Body of pancreas (tissue), 4 donors: ENCODE data around the gene CEP128. TPM values are rescaled to one million over a fixed set of nuclear protein-coding genes. Genes with fewer than 3 reads are reported as not detected.

Source experiments
- ATAC-seq: fragments of 150-250 bp; one replicate; pipeline ENCODE4 v1.9.1; 2016
- DNase-seq, 4 donors: peaks; one replicate each; pipeline ENCODE4 v3.0.0-alpha.2; 2019
- H3K27ac ChIP-seq, 4 donors: fragments of 200-600 bp; sonication (generic); 1 replicate in 3 of 4; 2 replicates in 1 of 4; pipeline versions ENCODE4 v1.5.1 to v1.6.1; 2016 to 2019; ENCODE audit warnings: mild to moderate bottlenecking in 1 of 4, mixed read lengths in 1 of 4, moderate library complexity in 1 of 4
- H3K27me3 ChIP-seq, 2 donors: fragments of 200-600 bp; sonication (generic); one replicate each; pipeline ENCODE4 v1.6.0; 2016; ENCODE audit warnings: mild to moderate bottlenecking in 1 of 2
- H3K36me3 ChIP-seq, 2 donors: fragments of 200-600 bp; sonication (generic); replicated peaks in 1 of 2; 2 replicates each; pipeline ENCODE4 v1.5.1; 2016; ENCODE audit warnings: low read depth in 2 of 2; ENCODE audit not compliant: insufficient read depth in 1 of 2
- H3K4me1 ChIP-seq: fragments of 200-600 bp; sonication (generic); one replicate; pipeline ENCODE4 v1.6.0; 2016
- H3K4me3 ChIP-seq, 2 donors: fragments of 200-600 bp; sonication (generic); 1 replicate in 1 of 2; 2 replicates in 1 of 2; pipeline ENCODE4 v1.5.1; 2016 to 2019
- H3K9me3 ChIP-seq, 3 donors: fragments of 200-600 bp; sonication (generic); 1 replicate in 2 of 3; 2 replicates in 1 of 3; pipeline ENCODE4 v1.5.1; 2016
- POLR2A ChIP-seq, 3 donors: fragments of 450-650 bp; IDR thresholded peaks; one replicate each; pipeline ENCODE4 v1.6.1; 2016; ENCODE audit warnings: antibody characterized with exemption in 3 of 3, mild to moderate bottlenecking in 2 of 3
- WGBS, 2 donors: methylation state at CpG; one replicate each; pipeline ENCODE4 v1.1.5; 2017; 5-methylcytosine and 5-hydroxymethylcytosine counted together
- intact Hi-C: fragments of 100-400 bp; cut with DNase I; formaldehyde crosslinking; loops from one replicate; pipeline ENCODE4 v1.15.1; 2023
- total RNA-seq, 2 donors: library from RNA; depleted of rRNA; stranded (reverse); fragments of >200 nt; gene quantifications; one replicate each; pipeline ENCODE4 v1.1.0, GENCODE V29; 2016
- TF ChIP-seq, protein P1 (sequence below), 7 experiments: fragments of 450-650 bp in 4 of 7; fragments of 200-600 bp in 3 of 7; sonication (generic) in 3 of 7; IDR thresholded peaks; one replicate each; pipeline ENCODE4 v1.5.1; 2016 to 2019; ENCODE audit warnings: antibody characterized with exemption in 7 of 7

Gene CEP128
- total RNA-seq, 2 donors from 2014 or later = 7.8 to 14.5 TPM

DNA sequence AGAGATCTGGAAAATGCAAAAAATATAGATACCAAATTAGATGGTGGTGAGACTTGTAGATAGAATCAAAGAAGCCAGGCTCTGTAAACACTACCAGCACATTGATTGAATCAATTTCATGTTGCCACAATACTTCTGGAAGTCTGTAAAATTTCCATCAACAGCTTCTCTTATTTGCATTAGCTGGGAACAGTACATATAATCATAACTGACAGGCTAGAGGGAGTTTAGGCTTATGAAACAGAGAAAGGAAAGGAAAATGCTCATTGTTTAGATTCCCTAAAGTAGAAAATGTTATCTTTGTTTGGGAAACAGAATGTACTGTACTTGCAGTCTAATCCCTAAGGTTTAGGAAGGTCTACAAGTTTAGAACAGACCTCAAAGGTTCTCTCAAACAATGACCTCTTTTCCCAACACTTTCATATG lies 335.2 kb downstream of the CEP128 start:
- Histone ChIP-seq H3K27me3 (no peaks in the 10 kb centered on the region), H3K9me3 (no peaks in the 10 kb centered on the region), H3K27ac (no peak overlapping the region), H3K4me3 (no peak overlapping the region), H3K4me1 (peaks cover 11% of the 10 kb centered on the region), H3K36me3 (no peaks in the 10 kb centered on the region)
- DNase-seq (no peak), ATAC-seq (no peak)
- intact Hi-C loops = no loop called here
- TF ChIP-seq POLR2A (IDR thresholded peaks at IDR 0.05) = no peak
- TF ChIP-seq, protein P1, sequence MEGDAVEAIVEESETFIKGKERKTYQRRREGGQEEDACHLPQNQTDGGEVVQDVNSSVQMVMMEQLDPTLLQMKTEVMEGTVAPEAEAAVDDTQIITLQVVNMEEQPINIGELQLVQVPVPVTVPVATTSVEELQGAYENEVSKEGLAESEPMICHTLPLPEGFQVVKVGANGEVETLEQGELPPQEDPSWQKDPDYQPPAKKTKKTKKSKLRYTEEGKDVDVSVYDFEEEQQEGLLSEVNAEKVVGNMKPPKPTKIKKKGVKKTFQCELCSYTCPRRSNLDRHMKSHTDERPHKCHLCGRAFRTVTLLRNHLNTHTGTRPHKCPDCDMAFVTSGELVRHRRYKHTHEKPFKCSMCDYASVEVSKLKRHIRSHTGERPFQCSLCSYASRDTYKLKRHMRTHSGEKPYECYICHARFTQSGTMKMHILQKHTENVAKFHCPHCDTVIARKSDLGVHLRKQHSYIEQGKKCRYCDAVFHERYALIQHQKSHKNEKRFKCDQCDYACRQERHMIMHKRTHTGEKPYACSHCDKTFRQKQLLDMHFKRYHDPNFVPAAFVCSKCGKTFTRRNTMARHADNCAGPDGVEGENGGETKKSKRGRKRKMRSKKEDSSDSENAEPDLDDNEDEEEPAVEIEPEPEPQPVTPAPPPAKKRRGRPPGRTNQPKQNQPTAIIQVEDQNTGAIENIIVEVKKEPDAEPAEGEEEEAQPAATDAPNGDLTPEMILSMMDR (IDR thresholded peaks at IDR 0.05) = no peak

DNA sequence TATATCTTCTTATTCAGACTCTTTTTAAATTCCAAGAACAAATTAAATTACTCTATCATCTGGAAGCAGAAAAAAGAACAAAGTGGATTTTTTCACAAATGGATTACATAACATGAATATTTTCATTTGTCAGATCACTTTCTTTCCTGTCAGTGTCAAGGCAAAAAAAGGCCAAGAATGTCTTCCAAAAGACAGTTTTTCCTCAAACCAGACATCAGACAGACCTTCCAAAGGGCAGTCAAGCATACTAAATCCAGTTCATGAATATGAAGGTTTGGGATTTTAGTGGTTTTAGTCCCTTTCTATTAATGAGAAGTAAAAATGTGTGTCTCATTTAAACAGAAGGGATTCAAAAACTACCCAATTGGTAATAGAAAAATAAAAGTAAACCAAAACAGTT lies 336.0 kb downstream of the CEP128 start:
- no peak overlapping the region for H3K27ac ChIP-seq
- H3K4me1 ChIP-seq = peaks cover 11% of the 10 kb centered on the region
- ATAC-seq (no peak), DNase-seq (no peak)
- no peaks in the 10 kb centered on the region for H3K9me3 ChIP-seq
- no peaks in the 10 kb centered on the region for H3K36me3 ChIP-seq
- intact Hi-C loops = no loop called here
- no peak overlapping the region for H3K4me3 ChIP-seq
- no peaks in the 10 kb centered on the region for H3K27me3 ChIP-seq
- TF ChIP-seq POLR2A (IDR thresholded peaks at IDR 0.05) = no peak
- TF ChIP-seq, protein P1 (IDR thresholded peaks at IDR 0.05) = no peak

DNA sequence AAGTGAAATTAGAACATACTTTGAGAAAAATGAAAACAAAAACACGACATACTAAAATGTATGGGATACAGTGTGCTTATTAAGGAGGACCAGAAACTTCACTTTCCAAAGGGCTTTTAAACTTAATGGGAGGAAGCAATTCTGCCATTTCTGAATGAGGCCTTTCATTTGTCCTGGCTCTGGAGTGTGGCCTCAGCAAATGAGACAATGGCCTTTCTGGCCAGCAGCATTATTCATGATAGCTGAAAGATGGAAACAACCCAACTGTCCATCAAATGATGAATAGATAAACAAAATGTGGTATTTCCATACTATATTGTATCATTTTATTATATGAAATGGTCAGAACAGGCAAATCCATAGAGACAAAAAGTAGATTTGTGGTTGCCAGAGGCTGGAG lies 338.6 kb downstream of the CEP128 start:
- Histone ChIP-seq H3K27ac (no peak overlapping the region), H3K9me3 (no peaks in the 10 kb centered on the region), H3K27me3 (no peaks in the 10 kb centered on the region), H3K4me3 (no peak overlapping the region), H3K36me3 (no peaks in the 10 kb centered on the region), H3K4me1 (peaks cover 7% of the 10 kb centered on the region)
- 80 to 89% methylated on average over 1 of the region's 1 CpG for WGBS, 2 donors
- TF ChIP-seq, protein P1 (IDR thresholded peaks at IDR 0.05) = no peak
- TF ChIP-seq POLR2A (IDR thresholded peaks at IDR 0.05) = no peak
- no peak for ATAC-seq
- intact Hi-C loops = no loop called here
- no peak for DNase-seq

DNA sequence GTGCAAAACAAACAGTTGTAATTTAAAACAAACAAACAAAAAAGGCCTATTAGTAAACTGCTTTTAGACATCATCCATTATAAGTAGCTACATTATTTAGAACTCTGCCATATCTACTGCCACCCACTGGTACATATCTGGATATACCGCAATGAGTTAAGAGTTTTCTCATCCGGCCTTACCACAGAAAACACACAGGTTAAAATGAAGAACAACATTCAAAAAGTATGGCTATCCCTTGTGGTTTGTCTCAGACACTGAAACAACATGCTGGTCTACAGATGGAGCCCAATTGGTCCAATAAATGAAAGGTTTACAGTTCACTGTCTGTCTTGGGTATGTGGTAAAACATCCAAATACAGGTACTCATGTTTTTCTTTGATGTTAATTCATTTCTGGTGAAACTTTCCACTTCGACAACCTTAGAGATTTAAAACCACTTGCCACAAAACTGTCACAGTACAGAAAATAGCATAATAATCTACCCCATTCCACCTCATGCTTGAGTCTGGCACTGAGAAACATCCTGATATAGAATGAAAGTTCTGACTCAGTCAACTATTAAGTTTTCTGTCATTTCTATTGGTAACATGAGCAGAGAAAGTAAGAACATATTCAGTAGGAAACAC lies 354.3 kb downstream of the CEP128 start:
- no peaks in the 10 kb centered on the region for H3K27me3 ChIP-seq
- peak; percentile 62 for ATAC-seq
- TF ChIP-seq POLR2A (IDR thresholded peaks at IDR 0.05) = no peak
- TF ChIP-seq, protein P1 (IDR thresholded peaks at IDR 0.05) = peak in 6 of 7 experiments; percentile 17 to 52 (median 40)
- no peak overlapping the region for H3K4me3 ChIP-seq
- 56 to 59% methylated on average over 3 of the region's 3 CpGs for WGBS, 2 donors
- no peaks in the 10 kb centered on the region for H3K36me3 ChIP-seq
- peaks cover 12% of the 10 kb centered on the region for H3K4me1 ChIP-seq
- intact Hi-C loops = no loop called here
- peak in 2 of 4 donors; percentile 11 for DNase-seq
- no peaks in the 10 kb centered on the region for H3K9me3 ChIP-seq
- no peak overlapping the region for H3K27ac ChIP-seq

DNA sequence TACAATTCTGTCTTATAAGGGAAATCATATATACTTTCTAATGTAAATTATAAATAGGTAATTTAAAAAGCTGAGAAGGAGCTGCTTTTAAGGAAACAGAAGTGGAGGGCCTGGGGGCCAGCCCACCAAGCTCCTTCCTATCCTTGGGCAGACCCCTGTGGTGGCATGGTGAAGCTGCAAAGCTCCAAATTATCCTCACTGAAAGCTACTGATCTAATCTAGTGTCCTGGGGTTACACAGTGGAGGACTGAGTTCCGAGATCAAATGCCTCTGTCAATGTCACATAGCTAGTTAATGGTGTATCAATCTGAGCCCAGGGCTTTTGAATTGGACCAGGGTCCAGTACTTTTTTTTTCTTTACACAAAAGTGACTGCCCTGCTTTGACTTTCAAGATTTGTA lies 355.4 kb downstream of the CEP128 start:
- intact Hi-C loops = no loop called here
- no peak for ATAC-seq
- TF ChIP-seq POLR2A (IDR thresholded peaks at IDR 0.05) = no peak
- TF ChIP-seq, protein P1 (IDR thresholded peaks at IDR 0.05) = no peak
- no peaks in the 10 kb centered on the region for H3K9me3 ChIP-seq
- no peak for DNase-seq
- no peak overlapping the region for H3K4me3 ChIP-seq
- peaks cover 12% of the 10 kb centered on the region for H3K4me1 ChIP-seq
- 77 to 81% methylated on average over 1 of the region's 1 CpG for WGBS, 2 donors
- no peak overlapping the region for H3K27ac ChIP-seq
- no peaks in the 10 kb centered on the region for H3K27me3 ChIP-seq
- H3K36me3 ChIP-seq = no peaks in the 10 kb centered on the region
